HepG2 (cell line): ENCODE measurements around the gene KIF26B. TPM values are rescaled to one million over a fixed set of nuclear protein-coding genes. Genes with fewer than 3 reads are reported as not detected.

Experiments
- ETV6 ChIP-seq: sonication (generic); formaldehyde crosslinking; conservative IDR thresholded peaks from 2 replicates; pipeline ENCODE4 v1.4.0; 2020; ENCODE audit warnings: missing genetic modification reagents
- FOXK1 ChIP-seq: sonication (generic); formaldehyde crosslinking; IDR thresholded peaks from 2 replicates; pipeline ENCODE4 v1.4.0; 2020; ENCODE audit warnings: low read depth, missing genetic modification reagents, borderline replicate concordance
- HOXD1 ChIP-seq: sonication (generic); formaldehyde crosslinking; IDR thresholded peaks from 2 replicates; pipeline ENCODE4 v1.5.0; 2020; ENCODE audit warnings: missing genetic modification reagents
- JUNB ChIP-seq: sonication (generic); formaldehyde crosslinking; IDR thresholded peaks from 2 replicates; pipeline ENCODE4 v1.8.0; 2022; ENCODE audit warnings: missing genetic modification reagents, mild to moderate bottlenecking, borderline replicate concordance
- KDM5B ChIP-seq: sonication (generic); formaldehyde crosslinking; IDR thresholded peaks from 2 replicates; pipeline ENCODE4 v1.4.0; 2020; ENCODE audit warnings: missing genetic modification reagents, mild to moderate bottlenecking, borderline replicate concordance
- SRY ChIP-seq: sonication (generic); formaldehyde crosslinking; IDR thresholded peaks from 2 replicates; pipeline ENCODE4 v1.8.0; 2022; ENCODE audit warnings: mild to moderate bottlenecking, missing genetic modification reagents
- TGIF2 ChIP-seq: IDR thresholded peaks from 2 replicates; pipeline ENCODE4 v1.6.1; 2016; ENCODE audit warnings: control low read depth, missing compliant biosample characterization
- ZNF33B ChIP-seq: sonication (generic); formaldehyde crosslinking; IDR thresholded peaks from 2 replicates; pipeline ENCODE4 v1.5.1; 2020; ENCODE audit warnings: mild to moderate bottlenecking, missing genetic modification reagents
- ZNF564 ChIP-seq: sonication (generic); formaldehyde crosslinking; IDR thresholded peaks from 2 replicates; pipeline ENCODE4 v1.8.1; 2023; ENCODE audit warnings: mild to moderate bottlenecking, missing genetic modification reagents
- polyA plus RNA-seq, 8 experiments: library from polyadenylated mRNA; depleted of rRNA in 3 of 8; stranded (reverse) in 7 of 8; unstranded in 1 of 8; fragments of >200 nt; fragmentation: Illumina TruSeq in 4 of 8; extraction: Trizol in 4 of 8; gene quantifications; 2 replicates each; pipeline versions ENCODE4 v1.2.1 to v1.2.3, GENCODE V29; 2011 to 2016; ENCODE audit warnings: low read depth in 4 of 8, missing spikeins in 1 of 8, mixed read lengths in 1 of 8; ENCODE audit not compliant: insufficient read depth in 1 of 8
- total RNA-seq, 5 experiments: library from RNA; depleted of rRNA; stranded (reverse); fragments of >200 nt; fragmentation: Illumina TruSeq; extraction: Trizol; gene quantifications; 2 replicates each; pipeline ENCODE4 v1.2.3, GENCODE V29; 2016; ENCODE audit warnings: low read depth in 1 of 5
- TF ChIP-seq, protein P1 (sequence below): sonication (generic); formaldehyde crosslinking; IDR thresholded peaks from 2 replicates; pipeline ENCODE4 v1.5.1; 2020; ENCODE audit warnings: missing genetic modification reagents, mild to moderate bottlenecking, borderline replicate concordance
- TF ChIP-seq, protein P2 (sequence below): sonication (generic); formaldehyde crosslinking; IDR thresholded peaks from 2 replicates; pipeline ENCODE4 v1.9.0; 2021; ENCODE audit warnings: mild to moderate bottlenecking, missing genetic modification reagents
- TF ChIP-seq, protein P3 (sequence below): fragments of 450-650 bp; IDR thresholded peaks from 2 replicates; pipeline ENCODE4 v1.6.1; 2016
- TF ChIP-seq, protein P4 (sequence below): sonication (generic); formaldehyde crosslinking; IDR thresholded peaks from 2 replicates; pipeline ENCODE4 v1.8.1; 2023; ENCODE audit warnings: mild to moderate bottlenecking, missing genetic modification reagents
- TF ChIP-seq, protein P5 (sequence below): sonication (generic); formaldehyde crosslinking; IDR thresholded peaks from 2 replicates; pipeline ENCODE4 v1.4.0; 2020; ENCODE audit warnings: missing genetic modification reagents

The KIF26B gene
- total and polyA plus RNA-seq, 2 of the 13 experiments (the other 11 are each of a cell fraction or from before 2014, with no cell fraction given): 0.08 to 0.09 TPM

DNA sequence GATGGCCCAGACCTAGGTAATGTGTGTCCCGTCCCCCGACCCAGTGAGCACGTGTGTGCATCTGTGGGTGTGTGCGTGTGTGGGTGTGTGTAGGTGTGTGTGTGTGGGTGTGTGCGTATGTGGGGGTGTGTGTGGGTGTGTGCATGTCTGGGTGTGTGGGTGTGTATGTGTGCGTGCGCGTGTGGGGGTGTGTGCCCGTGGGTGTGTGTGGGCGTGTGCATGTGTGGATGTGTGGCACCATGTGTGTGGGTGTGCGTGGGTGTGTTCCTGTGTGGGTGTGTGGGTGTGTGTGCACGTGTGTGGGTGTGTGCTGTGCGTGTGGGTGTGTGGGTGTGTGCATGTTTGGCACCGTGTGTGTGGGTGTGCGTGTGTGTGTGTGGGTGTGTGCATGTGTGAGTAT, 309.5 kb downstream of the KIF26B start (continued):
- TF ChIP-seq ETV6 (CRISPR knock-in tag): no peak
- TF ChIP-seq, protein P1, sequence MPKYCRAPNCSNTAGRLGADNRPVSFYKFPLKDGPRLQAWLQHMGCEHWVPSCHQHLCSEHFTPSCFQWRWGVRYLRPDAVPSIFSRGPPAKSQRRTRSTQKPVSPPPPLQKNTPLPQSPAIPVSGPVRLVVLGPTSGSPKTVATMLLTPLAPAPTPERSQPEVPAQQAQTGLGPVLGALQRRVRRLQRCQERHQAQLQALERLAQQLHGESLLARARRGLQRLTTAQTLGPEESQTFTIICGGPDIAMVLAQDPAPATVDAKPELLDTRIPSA: no peak
- TF ChIP-seq, protein P2, sequence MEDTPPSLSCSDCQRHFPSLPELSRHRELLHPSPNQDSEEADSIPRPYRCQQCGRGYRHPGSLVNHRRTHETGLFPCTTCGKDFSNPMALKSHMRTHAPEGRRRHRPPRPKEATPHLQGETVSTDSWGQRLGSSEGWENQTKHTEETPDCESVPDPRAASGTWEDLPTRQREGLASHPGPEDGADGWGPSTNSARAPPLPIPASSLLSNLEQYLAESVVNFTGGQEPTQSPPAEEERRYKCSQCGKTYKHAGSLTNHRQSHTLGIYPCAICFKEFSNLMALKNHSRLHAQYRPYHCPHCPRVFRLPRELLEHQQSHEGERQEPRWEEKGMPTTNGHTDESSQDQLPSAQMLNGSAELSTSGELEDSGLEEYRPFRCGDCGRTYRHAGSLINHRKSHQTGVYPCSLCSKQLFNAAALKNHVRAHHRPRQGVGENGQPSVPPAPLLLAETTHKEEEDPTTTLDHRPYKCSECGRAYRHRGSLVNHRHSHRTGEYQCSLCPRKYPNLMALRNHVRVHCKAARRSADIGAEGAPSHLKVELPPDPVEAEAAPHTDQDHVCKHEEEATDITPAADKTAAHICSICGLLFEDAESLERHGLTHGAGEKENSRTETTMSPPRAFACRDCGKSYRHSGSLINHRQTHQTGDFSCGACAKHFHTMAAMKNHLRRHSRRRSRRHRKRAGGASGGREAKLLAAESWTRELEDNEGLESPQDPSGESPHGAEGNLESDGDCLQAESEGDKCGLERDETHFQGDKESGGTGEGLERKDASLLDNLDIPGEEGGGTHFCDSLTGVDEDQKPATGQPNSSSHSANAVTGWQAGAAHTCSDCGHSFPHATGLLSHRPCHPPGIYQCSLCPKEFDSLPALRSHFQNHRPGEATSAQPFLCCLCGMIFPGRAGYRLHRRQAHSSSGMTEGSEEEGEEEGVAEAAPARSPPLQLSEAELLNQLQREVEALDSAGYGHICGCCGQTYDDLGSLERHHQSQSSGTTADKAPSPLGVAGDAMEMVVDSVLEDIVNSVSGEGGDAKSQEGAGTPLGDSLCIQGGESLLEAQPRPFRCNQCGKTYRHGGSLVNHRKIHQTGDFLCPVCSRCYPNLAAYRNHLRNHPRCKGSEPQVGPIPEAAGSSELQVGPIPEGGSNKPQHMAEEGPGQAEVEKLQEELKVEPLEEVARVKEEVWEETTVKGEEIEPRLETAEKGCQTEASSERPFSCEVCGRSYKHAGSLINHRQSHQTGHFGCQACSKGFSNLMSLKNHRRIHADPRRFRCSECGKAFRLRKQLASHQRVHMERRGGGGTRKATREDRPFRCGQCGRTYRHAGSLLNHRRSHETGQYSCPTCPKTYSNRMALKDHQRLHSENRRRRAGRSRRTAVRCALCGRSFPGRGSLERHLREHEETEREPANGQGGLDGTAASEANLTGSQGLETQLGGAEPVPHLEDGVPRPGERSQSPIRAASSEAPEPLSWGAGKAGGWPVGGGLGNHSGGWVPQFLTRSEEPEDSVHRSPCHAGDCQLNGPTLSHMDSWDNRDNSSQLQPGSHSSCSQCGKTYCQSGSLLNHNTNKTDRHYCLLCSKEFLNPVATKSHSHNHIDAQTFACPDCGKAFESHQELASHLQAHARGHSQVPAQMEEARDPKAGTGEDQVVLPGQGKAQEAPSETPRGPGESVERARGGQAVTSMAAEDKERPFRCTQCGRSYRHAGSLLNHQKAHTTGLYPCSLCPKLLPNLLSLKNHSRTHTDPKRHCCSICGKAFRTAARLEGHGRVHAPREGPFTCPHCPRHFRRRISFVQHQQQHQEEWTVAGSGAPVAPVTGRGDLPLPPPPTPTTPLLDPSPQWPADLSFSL (CRISPR knock-in tag): peak; percentile 80; the same call in 1 of the 2 replicates
- TF ChIP-seq SRY (CRISPR knock-in tag): no peak
- TF ChIP-seq ZNF564 (CRISPR knock-in tag): no peak
- no peak for TF ChIP-seq TGIF2
- TF ChIP-seq KDM5B (CRISPR knock-in tag): no peak
- TF ChIP-seq FOXK1 (CRISPR knock-in tag): no peak
- TF ChIP-seq, protein P3, sequence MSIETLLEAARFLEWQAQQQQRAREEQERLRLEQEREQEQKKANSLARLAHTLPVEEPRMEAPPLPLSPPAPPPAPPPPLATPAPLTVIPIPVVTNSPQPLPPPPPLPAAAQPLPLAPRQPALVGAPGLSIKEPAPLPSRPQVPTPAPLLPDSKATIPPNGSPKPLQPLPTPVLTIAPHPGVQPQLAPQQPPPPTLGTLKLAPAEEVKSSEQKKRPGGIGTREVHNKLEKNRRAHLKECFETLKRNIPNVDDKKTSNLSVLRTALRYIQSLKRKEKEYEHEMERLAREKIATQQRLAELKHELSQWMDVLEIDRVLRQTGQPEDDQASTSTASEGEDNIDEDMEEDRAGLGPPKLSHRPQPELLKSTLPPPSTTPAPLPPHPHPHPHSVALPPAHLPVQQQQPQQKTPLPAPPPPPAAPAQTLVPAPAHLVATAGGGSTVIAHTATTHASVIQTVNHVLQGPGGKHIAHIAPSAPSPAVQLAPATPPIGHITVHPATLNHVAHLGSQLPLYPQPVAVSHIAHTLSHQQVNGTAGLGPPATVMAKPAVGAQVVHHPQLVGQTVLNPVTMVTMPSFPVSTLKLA: peak; percentile 83
- no peak for TF ChIP-seq ZNF33B (CRISPR knock-in tag)
- 0 out of 2 replicates have a peak, but pooled peaks have one; percentile 19 for TF ChIP-seq JUNB (CRISPR knock-in tag)
- TF ChIP-seq, protein P4, sequence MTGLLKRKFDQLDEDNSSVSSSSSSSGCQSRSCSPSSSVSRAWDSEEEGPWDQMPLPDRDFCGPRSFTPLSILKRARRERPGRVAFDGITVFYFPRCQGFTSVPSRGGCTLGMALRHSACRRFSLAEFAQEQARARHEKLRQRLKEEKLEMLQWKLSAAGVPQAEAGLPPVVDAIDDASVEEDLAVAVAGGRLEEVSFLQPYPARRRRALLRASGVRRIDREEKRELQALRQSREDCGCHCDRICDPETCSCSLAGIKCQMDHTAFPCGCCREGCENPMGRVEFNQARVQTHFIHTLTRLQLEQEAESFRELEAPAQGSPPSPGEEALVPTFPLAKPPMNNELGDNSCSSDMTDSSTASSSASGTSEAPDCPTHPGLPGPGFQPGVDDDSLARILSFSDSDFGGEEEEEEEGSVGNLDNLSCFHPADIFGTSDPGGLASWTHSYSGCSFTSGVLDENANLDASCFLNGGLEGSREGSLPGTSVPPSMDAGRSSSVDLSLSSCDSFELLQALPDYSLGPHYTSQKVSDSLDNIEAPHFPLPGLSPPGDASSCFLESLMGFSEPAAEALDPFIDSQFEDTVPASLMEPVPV: no peak
- TF ChIP-seq, protein P5, sequence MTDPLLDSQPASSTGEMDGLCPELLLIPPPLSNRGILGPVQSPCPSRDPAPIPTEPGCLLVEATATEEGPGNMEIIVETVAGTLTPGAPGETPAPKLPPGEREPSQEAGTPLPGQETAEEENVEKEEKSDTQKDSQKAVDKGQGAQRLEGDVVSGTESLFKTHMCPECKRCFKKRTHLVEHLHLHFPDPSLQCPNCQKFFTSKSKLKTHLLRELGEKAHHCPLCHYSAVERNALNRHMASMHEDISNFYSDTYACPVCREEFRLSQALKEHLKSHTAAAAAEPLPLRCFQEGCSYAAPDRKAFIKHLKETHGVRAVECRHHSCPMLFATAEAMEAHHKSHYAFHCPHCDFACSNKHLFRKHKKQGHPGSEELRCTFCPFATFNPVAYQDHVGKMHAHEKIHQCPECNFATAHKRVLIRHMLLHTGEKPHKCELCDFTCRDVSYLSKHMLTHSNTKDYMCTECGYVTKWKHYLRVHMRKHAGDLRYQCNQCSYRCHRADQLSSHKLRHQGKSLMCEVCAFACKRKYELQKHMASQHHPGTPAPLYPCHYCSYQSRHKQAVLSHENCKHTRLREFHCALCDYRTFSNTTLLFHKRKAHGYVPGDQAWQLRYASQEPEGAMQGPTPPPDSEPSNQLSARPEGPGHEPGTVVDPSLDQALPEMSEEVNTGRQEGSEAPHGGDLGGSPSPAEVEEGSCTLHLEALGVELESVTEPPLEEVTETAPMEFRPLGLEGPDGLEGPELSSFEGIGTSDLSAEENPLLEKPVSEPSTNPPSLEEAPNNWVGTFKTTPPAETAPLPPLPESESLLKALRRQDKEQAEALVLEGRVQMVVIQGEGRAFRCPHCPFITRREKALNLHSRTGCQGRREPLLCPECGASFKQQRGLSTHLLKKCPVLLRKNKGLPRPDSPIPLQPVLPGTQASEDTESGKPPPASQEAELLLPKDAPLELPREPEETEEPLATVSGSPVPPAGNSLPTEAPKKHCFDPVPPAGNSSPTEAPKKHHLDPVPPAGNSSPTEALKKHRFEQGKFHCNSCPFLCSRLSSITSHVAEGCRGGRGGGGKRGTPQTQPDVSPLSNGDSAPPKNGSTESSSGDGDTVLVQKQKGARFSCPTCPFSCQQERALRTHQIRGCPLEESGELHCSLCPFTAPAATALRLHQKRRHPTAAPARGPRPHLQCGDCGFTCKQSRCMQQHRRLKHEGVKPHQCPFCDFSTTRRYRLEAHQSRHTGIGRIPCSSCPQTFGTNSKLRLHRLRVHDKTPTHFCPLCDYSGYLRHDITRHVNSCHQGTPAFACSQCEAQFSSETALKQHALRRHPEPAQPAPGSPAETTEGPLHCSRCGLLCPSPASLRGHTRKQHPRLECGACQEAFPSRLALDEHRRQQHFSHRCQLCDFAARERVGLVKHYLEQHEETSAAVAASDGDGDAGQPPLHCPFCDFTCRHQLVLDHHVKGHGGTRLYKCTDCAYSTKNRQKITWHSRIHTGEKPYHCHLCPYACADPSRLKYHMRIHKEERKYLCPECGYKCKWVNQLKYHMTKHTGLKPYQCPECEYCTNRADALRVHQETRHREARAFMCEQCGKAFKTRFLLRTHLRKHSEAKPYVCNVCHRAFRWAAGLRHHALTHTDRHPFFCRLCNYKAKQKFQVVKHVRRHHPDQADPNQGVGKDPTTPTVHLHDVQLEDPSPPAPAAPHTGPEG (CRISPR knock-in tag): no peak
- TF ChIP-seq HOXD1 (CRISPR knock-in tag): no peak
